Activated CD4-positive, CD25-positive, alpha-beta regulatory T cell treated with anti-CD3 and anti-CD28 coated beads, Interleukin-2, amount 50 U/mL, for 16 hours (primary cell): ENCODE results near the gene TCTN2.

Experiments
- DNase-seq: peaks from one replicate; pipeline ENCODE4 v3.0.0-alpha.2; 2020; ENCODE audit warnings: low read depth, low spot score

Gene TCTN2

DNA sequence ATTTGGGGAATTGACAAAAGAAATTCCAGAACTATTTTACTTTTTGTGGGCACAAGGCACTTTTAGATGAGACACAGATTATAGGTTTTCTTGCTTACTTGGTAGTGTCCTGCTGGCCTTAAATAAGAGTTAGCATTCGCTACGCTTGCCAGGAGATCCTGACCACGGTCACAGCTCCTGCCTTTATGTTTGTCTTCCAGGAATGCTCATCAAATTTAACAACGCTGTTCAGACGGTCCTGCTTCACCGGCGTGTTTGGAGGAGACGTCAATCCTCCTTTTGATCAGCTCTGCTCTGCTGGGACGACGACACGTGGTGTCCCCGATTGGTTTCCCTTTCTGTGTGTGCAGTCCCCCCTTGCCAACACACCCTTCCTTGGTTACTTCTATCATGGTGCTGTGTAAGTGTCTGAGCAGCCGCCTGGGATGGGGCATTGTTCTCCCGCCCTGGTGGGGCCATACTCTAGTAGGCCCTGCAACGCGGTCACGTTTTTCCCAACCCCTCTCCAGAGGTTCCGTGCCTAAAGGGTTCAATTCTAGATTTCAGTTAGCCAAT lies 15.8 kb downstream of the TCTN2 start:
- DNase-seq: no peak

GRCh38 chr12:123690191-123690840 lies 19.4 kb downstream of the TCTN2 start:
- DNase-seq: no peak

GRCh38 chr12:123696207-123696606 lies 25.3 kb downstream of the TCTN2 start:
- DNase-seq: no peak

DNA sequence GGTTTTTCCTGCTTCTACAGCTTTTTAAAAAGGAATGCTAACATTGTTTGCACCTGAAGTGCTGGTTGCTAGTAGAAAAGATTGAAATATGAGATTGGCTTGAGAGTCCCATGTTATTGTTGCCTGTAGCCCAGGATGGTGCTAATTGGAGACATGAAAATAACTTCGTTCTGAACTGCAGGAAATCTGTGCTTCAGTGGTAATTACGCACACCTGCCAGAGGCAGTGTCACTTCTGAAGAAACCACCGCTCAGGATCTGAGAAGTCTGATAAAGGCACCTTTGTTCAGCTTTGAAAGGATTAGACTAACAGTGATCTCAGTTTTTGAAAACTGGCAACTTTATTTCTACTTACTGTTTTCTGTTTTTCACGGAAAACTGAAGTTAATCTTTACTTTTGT lies 25.7 kb downstream of the TCTN2 start:
- no peak for DNase-seq

- DNase-seq: no peak
Observed at GRCh38 chr12:123705935-123706334, 35.0 kb downstream of the TCTN2 start.

DNA sequence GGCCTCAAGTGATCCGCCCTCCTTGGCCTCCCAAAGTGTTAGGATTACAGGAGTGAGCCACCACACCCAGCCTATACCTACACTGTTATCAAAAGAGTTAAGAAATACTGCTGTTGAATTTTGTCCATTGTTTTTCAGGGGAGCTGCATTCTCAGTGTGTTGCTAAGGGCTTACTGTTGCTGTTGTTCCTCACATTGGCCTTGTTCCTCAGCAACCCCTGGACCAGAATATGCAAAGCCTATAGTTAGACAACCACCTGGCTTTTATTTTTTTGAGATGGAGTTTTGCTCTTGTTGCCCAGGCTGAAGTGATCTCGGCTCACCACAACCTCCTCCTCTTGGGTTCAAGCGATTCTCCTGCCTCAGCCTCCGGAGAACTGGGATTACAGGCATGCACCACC lies 36.6 kb downstream of the TCTN2 start:
- DNase-seq: no peak

DNA sequence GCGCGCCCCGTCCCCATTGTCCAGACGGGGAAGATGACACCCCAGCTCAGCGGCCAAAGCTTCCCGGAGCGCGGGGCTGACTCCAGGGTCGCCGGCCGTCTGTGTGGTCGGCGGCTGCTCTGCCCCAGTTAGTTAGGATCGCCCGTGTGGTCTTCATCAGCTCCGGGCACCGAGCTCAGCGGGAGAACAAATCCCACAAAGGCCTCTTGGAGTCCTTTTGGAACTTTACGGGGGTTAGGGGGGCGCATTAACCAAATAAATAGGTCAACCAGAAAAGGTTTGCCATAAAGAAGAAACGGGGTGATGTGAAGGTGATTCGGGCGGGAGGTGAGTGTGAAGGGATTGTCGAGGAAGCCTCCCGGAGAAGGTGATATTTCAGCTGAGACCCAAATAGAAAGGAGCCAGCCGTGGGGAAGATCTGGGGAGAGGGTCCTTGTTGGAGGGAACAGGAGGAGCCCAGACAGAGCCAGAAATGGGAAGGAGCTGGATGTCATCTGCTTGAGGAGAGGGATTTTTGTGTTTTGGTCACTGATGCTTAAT lies 41.9 kb downstream of the TCTN2 start:
- no peak for DNase-seq

DNA sequence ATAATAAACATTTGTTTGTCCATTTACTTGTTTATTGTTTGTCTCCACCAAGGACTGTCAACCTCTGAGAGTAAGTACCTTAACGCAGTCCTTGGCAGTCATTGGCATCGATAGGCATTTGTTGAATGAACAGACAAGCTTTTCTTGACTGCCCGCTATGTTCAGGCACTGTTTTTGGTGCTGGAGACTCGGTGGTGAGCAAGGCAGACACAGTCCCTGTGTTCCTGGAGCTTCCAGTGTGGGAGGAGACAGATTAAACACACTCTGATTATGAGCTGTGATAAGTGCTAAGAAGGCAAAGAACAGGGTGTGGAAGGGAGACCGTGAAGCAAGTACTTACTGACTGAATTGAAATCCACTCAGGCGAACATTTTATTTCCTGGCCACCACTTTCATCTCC lies 42.5 kb downstream of the TCTN2 start:
- DNase-seq: no peak

DNA sequence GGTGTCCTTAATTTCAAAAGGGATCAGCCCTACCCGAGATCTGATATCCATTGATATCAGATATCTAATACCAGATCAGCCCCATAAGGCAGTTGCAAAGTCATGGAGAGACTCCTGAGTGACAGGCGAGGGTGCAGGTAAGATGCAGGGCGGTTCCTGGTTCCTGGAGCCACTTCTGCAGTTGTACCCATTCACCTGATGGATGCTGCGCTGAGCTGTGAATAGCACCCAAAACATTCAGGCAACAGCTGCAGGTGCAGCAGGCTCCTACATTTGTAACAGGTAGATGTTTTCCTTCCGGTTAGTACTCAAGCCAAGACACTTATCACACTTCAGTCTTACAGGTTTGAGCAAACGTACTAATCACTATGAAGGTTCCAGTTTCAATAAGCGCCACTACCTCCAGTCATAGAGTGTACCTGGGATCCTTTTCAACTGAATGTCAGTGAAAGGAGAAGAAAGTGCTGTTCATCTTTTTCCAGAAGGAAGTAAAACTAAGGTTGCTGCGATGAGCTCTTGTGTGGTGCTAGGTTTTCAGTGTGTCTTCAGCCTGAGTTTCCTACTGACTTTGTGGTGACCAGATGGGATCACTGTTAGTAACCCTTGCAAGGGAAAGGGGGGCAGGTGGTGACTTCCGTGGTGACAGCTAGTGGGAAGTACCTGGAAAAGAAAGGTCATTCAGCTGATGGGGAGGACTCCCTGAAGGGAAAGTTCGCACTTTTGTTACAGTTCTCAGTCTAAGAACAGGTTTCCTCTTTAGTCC lies 43.1 kb downstream of the TCTN2 start:
- no peak for DNase-seq

DNA sequence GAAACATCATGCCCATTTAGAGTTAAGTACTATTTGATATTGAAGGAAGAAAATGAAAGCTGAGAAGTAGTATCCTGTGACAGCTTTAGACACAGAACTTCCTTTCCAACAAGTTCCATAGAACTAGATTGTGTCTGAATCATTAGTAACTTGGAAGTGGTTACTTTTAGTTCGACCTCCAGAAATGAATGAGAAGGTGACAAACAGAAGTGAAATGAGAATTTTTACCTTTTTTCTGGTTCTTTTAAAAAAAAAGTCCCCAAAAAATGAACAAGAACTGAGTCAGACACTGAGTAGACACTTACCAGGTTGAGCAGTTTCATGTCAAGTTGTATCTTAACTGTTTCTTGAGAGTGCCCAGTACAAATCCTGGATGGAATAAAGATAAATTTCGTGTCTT lies 44.3 kb downstream of the TCTN2 start:
- no peak for DNase-seq

DNA sequence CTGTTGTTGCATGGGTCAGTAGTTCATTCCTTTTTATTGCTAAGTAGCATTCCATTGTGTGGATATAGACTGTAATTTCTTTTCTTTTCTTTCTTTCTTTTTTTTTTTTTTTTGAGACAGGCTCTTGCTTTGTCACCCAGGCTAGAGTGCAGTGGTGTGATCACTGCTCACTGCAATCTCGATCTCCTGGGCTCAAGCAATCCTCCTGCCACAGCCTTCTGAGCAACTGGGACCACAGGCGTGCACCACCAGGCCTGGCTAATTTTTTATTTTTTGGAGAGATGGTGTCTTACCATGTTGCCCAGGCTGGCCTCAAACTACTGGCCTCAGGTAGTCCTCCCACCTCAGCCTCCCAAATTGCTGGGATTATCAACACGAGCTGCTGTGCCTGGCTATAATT lies 46.4 kb downstream of the TCTN2 start:
- no peak for DNase-seq

DNA sequence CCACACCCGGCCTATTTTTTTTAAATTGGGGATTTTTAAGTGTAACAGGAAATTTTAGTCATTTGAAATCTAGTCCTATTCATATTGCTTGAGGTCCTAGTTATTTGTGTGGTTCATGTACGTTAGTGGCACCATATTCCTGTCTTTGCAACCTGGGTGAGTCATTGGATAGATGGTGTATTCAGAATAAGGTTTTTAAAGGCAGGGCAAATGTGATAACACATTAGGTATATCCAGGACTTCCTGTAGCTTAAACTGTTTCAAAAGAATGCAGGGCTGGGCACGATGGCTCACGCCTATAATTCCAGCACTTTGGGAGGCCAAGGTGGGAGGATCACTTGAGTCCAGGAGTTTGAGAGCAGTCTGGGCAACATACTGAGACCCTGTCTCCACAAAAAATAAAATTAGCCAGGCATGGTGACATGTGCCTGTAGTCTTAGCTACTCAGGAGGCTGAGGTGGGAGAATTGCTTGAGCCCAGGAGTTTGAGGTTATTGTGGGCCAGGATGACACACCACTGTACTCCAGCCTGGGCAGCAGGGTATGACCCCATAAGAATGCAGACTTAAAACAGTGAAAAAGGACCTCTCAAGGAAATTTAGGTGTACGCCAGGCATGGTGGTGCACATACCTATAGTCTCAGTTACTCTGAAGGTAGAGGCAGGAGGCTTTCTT lies 49.4 kb downstream of the TCTN2 start:
- no peak for DNase-seq

DNA sequence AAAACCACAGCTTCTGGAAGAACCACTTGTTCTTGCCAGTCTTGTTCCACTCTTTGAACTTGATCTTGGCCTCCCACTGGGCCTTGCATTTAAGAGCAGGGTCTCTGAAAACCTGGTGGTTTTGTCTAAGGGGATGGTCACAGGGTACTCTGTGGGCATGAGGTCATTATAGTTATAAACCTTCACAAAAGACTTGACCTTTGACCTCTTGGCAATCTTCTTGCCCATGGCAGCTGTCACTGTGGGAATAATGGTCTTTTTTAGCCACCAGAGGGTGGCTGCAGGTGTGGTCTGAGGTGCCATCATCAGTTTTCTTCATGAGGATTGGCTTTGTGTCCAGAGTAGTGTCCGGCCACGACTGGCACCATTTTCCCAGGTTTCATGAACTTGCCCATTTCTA lies 50.3 kb downstream of the TCTN2 start:
- DNase-seq: no peak

DNA sequence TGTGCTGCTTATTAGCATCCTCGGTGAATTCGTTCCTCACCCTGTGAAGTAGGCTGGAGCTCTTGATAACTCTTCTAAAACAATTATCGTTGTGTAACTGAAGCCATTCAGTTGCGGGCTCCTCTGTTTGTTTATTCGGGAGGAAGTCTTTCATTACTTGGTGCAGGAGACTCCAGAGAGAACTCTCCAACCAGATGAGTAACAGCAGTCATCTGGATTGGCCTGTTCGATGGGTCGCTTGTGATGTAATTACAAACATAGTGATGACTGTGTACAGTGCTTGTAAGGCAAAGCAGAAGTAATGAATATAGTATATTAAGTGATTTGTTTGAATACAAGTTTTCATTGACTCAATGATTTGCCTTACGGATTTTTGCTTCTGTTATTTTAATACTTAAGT lies 52.1 kb downstream of the TCTN2 start:
- no peak for DNase-seq

GRCh38 chr12:123723765-123724164 lies 52.9 kb downstream of the TCTN2 start:
- no peak for DNase-seq

- DNase-seq: no peak
Observed at GRCh38 chr12:123726244-123726643, 55.3 kb downstream of the TCTN2 start.

- no peak for DNase-seq
Observed at GRCh38 chr12:123726962-123727361, 56.0 kb downstream of the TCTN2 start.

DNA sequence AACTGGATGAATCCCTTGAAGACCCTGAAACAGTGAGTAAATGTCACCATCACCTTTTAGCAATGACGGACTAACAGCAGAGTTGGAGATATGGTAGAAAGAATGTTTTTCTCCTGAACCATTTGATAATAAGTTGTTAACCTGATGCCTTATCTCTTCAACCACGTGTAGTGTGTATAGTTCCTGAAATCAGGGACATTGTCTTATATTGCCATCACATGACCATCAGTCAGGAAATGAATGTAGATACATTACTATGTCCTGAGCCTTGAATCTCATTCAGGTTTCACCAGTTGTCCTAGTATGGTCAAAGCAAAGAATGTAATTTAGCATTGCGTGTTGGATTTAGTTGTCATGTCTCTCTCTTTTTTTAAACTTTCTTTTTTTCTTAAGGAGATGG lies 57.0 kb downstream of the TCTN2 start:
- no peak for DNase-seq

- DNase-seq: no peak
Observed at GRCh38 chr12:123731596-123731995, 60.7 kb downstream of the TCTN2 start.

GRCh38 chr12:123732251-123732650 lies 61.3 kb downstream of the TCTN2 start:
- no peak for DNase-seq

DNA sequence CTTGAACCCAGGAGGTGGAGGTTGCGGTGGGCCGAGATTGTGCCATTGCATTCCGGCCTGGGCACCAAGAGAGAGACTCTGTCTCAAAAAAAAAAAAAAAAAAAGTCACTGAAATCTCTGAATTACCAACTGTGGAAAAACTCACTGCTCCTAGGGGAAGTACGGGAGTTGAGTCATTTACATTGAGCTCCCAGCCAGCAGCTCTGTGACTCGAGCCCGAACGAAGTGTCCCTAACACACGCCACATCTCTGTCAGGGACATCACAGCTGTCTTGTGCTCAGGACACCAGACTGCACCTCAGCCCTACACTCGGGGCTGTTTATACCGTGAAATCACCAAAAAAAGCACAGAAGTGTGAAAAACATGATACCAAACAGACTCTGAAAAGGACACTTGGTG lies 62.3 kb downstream of the TCTN2 start:
- DNase-seq: no peak

- DNase-seq: no peak
Observed at GRCh38 chr12:123734268-123734667, 63.4 kb downstream of the TCTN2 start.
